ENCODE measurements around the gene ZCCHC14.
"Not testable (repeated sequence)": the region's sequence is repeated elsewhere in the genome, so short reads cannot be mapped to it uniquely, and the experiment has no call there.

The ZCCHC14 gene

GRCh38 chr16:87495578-87496446, 3.0 kb upstream of the ZCCHC14 start:
- Histone ChIP-seq H4K20me1 (peaks cover 11 to 63% (median 25%) of the 10 kb centered on the region in 11 experiments), H3K4me2 (peak overlapping the region; percentile 78 to 96 (median 89)), H3K36me3 (no peaks in the 10 kb centered on the region), H3K4me1 (peaks cover 30 to 55% (median 44%) of the 10 kb centered on the region in 10 experiments), H3K9ac (peak overlapping the region in 4 of 11 experiments; percentile 16 to 59 (median 42); a peak in 6 of 22 replicates), H3K4me3 (peak overlapping the region in 1 of 10 experiments; percentile 16; a peak in 1 of 20 replicates), H3K27me3 (peaks cover 0 to 83% (median 9%) of the 10 kb centered on the region in 11 experiments; a peak in 9 of 22 replicates), H3K9me3 (replicated peaks in 1 of 11) (no peaks in the 10 kb centered on the region), H3K27ac (peak overlapping the region in 1 of 11 experiments; percentile 31; a peak in 1 of 22 replicates)
- TF ChIP-seq Cebpa-rat (IDR thresholded peaks at IDR 0.05) = no peak

GRCh38 chr16:87493608-87494280, 920 bp upstream of the ZCCHC14 start:
- Histone ChIP-seq H4K20me1 (peaks cover 32 to 70% (median 45%) of the 10 kb centered on the region in 11 experiments), H3K9ac (peak overlapping the region in 5 of 11 experiments; percentile 73 to 92 (median 92); a peak in 6 of 22 replicates), H3K27ac (peak overlapping the region in 7 of 11 experiments; percentile 29 to 88 (median 76); a peak in 9 of 22 replicates), H3K4me2 (peak overlapping the region; percentile 67 to 81 (median 74)), H3K9me3 (replicated peaks in 1 of 11) (no peaks in the 10 kb centered on the region), H3K27me3 (peaks cover 0 to 83% (median 0%) of the 10 kb centered on the region in 11 experiments; a peak in 9 of 22 replicates), H3K4me1 (peaks cover 47 to 72% (median 62%) of the 10 kb centered on the region in 10 experiments), H3K36me3 (no peaks in the 10 kb centered on the region), H3K4me3 (peak overlapping the region; percentile 74 to 84 (median 80); a peak in 16 of 20 replicates)
- no peak for TF ChIP-seq Cebpa-rat (IDR thresholded peaks at IDR 0.05)

- Histone ChIP-seq H4K20me1 (peaks cover 45 to 74% (median 60%) of the 10 kb centered on the region in 11 experiments), H3K4me2 (peak overlapping the region; percentile 80 to 99 (median 89)), H3K4me1 (peaks cover 46 to 73% (median 61%) of the 10 kb centered on the region in 10 experiments), H3K9ac (peak overlapping the region; percentile 84 to 93 (median 92)), H3K27ac (peak overlapping the region; percentile 75 to 90 (median 88); a peak in 21 of 22 replicates), H3K27me3 (peaks cover 0 to 79% (median 0%) of the 10 kb centered on the region in 11 experiments; a peak in 8 of 22 replicates), H3K4me3 (peak overlapping the region; percentile 74 to 84 (median 80)), H3K36me3 (peaks cover 0 to 6% (median 0%) of the 10 kb centered on the region in 11 experiments; a peak in 1 of 22 replicates), H3K9me3 (replicated peaks in 1 of 11) (no peaks in the 10 kb centered on the region)
- no peak for TF ChIP-seq Cebpa-rat (IDR thresholded peaks at IDR 0.05)
Measured at GRCh38 chr16:87492291-87492630, 563 bp downstream of the ZCCHC14 start.

- no peak for TF ChIP-seq Cebpa-rat (IDR thresholded peaks at IDR 0.05)
- Histone ChIP-seq H3K36me3 (peaks cover 0 to 7% (median 0%) of the 10 kb centered on the region in 11 experiments; a peak in 1 of 22 replicates), H3K9me3 (replicated peaks in 1 of 11) (no peaks in the 10 kb centered on the region), H3K27me3 (peaks cover 0 to 74% (median 0%) of the 10 kb centered on the region in 11 experiments; a peak in 8 of 22 replicates), H3K4me2 (peak overlapping the region; percentile 80 to 99 (median 89)), H3K27ac (peak overlapping the region in 3 of 11 experiments; percentile 6 to 49 (median 28); a peak in 3 of 22 replicates), H3K9ac (peak overlapping the region in 10 of 11 experiments; percentile 33 to 79 (median 66); a peak in 16 of 22 replicates), H3K4me3 (peak overlapping the region; percentile 48 to 83 (median 58)), H4K20me1 (peaks cover 50 to 74% (median 61%) of the 10 kb centered on the region in 11 experiments), H3K4me1 (peaks cover 40 to 71% (median 56%) of the 10 kb centered on the region in 10 experiments)
Measured at GRCh38 chr16:87491522-87492290, 1.1 kb downstream of the ZCCHC14 start.

GRCh38 chr16:87490799-87491521, 1.9 kb downstream of the ZCCHC14 start:
- Histone ChIP-seq H3K4me2 (peak overlapping the region; percentile 80 to 99 (median 89)), H3K9ac (peak overlapping the region in 9 of 11 experiments; percentile 14 to 79 (median 67); a peak in 15 of 22 replicates), H3K4me3 (peak overlapping the region; percentile 48 to 83 (median 58); a peak in 19 of 20 replicates), H3K27ac (0 out of 22 replicates have a peak overlapping the region, but pooled peaks of 1 of the 11 experiments have one; percentile 28), H3K27me3 (peaks cover 0 to 68% (median 0%) of the 10 kb centered on the region in 11 experiments; a peak in 8 of 22 replicates), H3K4me1 (peaks cover 32 to 63% (median 48%) of the 10 kb centered on the region in 10 experiments), H4K20me1 (peaks cover 52 to 74% (median 62%) of the 10 kb centered on the region in 11 experiments)
- H3K9me3 ChIP-seq (replicated peaks in 1 of 11); H3K36me3 ChIP-seq: not testable (repeated sequence)

GRCh38 chr16:87490096-87490798, 2.6 kb downstream of the ZCCHC14 start:
- Histone ChIP-seq H3K9ac (peak overlapping the region in 8 of 11 experiments; percentile 14 to 79 (median 68); a peak in 13 of 22 replicates), H4K20me1 (peaks cover 51 to 78% (median 67%) of the 10 kb centered on the region in 11 experiments), H3K27ac (no peak overlapping the region), H3K36me3 (peaks cover 0 to 7% (median 0%) of the 10 kb centered on the region in 11 experiments; a peak in 1 of 22 replicates), H3K9me3 (replicated peaks in 1 of 11) (no peaks in the 10 kb centered on the region), H3K27me3 (peaks cover 0 to 68% (median 0%) of the 10 kb centered on the region in 11 experiments; a peak in 8 of 22 replicates), H3K4me2 (peak overlapping the region; percentile 80 to 99 (median 89)), H3K4me3 (peak overlapping the region in 9 of 10 experiments; percentile 24 to 83 (median 57); a peak in 18 of 20 replicates), H3K4me1 (peaks cover 30 to 58% (median 44%) of the 10 kb centered on the region in 10 experiments)
- TF ChIP-seq Cebpa-rat (IDR thresholded peaks at IDR 0.05) = no peak
